Stimulated activated CD8-positive, alpha-beta memory T cell treated with anti-CD3 and anti-CD28 coated beads, Interleukin-12 subunit alpha, Interleukin-12 subunit beta, amount 100 ng/mL, for 4 hours (primary cell): Measurements from ENCODE around the gene TGIF1.
"Not testable (repeated sequence)": the region's sequence is repeated elsewhere in the genome, so short reads cannot be mapped to it uniquely, and the experiment has no call there.

Experiments
- DNase-seq: peaks from one replicate; pipeline ENCODE4 v3.0.0-alpha.2; 2020; ENCODE audit warnings: low read depth

Gene TGIF1

DNA sequence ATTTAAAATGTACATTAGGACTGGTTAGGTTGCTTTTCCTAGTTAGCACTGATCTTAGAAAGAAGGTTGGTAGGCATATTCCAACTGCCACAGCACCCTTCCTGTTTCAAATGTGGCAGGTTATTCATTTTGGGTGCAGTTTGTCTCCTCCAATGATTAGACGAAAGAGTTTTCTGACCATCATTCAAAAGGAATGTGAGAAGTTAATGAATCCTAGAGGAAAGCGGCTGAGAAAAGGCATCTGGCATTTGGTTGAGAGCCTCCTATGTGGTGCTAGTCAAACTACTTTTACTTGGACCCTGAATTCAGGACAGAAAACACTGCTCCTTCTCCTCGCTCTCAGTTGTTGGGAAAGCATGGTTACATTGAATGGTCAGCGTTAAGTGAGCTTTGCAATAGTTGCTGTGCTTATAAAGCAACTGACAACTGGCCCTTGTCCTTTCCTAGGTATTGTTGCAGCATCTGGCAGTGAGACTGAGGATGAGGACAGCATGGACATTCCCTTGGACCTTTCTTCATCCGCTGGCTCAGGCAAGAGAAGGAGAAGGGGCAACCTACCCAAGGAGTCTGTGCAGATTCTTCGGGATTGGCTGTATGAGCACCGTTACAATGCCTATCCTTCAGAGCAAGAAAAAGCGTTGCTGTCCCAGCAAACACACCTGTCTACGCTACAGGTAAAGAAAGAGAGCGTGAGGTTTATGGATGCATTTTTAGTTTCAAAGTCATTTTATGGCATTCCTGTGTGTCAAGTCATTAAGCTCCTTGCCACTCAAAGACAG is 6.1 kb downstream of the TGIF1 start:
- DNase-seq: no peak

DNA sequence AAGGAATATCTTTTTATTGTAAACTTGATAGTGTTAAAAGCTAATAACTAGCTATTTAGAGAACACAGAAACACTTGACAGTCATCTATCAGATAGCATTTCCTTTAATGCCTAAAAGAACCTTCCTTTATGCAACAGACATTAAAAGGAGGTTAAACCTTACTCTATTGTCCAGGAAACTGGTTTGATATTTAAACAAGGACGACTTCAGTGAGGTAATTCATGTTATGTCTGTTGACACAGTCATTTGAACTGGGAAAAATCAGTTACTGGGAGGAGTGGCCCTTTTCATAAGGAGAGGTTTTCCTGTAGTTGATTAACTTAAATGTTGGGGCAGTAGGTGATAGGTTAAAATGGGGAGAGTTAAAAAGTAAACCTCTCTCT is 6.7 kb downstream of the TGIF1 start:
- no peak for DNase-seq

DNA sequence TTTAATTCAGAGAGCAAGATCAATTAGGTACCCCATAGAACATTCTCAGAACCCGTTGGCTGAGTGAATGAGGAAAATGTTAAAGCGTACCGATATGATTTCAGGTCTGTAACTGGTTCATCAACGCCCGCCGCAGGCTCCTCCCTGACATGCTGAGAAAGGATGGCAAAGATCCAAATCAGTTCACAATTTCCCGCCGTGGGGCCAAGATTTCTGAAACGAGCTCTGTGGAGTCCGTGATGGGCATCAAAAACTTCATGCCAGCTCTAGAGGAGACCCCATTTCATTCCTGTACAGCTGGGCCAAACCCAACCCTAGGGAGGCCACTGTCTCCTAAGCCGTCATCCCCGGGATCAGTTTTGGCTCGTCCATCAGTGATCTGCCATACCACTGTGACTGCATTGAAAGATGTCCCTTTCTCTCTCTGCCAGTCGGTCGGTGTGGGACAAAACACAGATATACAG is 7.3 kb downstream of the TGIF1 start:
- no peak for DNase-seq

DNA sequence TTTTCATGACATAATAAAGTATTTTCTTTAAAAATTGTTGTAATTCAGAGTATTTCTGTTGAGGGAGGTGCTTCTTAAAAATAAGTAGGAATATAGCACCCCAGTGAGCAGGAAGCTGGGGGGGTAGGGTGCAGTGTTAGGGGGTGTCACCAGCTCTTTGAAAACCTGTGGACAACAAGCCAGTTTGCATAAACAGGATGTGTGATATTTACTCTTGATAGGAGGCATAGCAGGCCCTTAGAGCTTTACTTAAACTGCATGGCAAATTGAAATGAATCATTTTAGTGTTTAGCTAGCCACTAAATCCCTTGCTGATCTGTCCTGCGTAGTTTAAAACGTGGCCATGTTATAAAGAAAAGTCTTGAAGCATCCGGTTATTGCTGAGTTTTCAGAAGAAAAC is 8.4 kb downstream of the TGIF1 start:
- no peak for DNase-seq

DNA sequence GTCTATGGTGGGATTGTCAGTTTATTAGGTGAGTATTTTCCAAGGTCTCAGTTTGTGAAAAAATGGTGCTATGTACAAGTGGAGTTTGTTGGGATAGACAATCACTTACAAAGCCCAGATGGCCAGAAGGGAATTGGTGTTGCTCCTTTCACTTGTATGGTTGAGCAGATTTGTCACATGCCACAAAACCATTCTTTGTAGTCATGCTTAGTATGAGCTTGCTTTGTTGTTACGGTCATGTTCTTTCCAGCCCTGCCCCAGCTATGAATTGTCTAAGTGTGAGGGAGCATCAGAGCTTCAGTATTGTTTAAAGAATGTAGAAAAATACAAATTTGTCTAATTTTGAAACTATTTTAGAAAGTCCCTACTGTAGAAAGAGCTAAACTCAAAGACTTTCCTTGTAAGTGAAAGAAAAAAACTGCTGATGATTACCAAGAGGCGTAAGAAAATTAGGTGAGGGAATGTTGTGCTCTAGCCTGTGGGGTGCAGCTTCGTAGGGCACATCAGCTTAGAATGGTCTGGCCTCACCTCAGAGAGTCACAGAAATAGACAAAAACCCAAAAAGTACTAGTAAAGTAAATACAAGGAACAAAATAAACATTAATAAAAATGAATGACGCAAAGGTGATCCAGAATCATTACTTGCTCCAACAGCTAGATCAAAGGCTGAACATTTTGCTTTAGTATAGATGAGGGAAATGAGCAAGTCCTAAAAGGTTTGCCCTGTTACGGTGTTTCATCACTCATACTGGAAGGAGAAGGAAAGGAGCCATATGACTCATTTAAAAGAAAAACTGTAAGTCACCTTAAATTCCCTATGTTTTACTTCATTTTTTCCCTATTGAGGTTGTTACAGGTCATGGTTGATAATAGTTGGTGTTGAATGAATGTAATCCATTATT is 9.2 kb downstream of the TGIF1 start:
- no peak for DNase-seq

DNA sequence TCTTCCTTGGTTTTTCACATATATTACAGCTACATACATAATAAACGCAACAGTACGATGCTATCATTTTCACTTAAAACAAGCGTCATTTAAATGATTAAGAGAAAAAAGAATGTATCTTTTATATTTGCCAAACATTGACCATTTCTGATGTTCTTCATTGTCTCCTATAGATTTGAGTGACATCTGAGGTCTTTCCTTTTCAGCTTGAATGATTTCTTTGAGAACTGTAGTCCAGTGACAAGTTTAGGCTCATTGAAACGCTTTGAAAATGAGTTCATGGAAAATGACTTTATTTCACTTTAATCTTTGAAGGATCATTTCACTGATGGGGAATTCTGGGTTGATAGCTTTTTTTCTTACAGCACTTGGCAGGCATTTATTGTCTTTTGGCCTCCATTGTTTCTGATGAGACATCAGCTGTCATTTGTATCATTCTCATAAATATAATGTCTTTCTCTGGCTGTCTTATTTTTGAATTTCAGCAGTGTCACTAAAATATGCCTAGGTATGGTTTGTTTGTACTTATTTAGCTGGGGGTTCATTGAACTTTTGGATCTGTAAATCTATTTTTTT is 10.9 kb downstream of the TGIF1 start:
- DNase-seq: no peak

DNA sequence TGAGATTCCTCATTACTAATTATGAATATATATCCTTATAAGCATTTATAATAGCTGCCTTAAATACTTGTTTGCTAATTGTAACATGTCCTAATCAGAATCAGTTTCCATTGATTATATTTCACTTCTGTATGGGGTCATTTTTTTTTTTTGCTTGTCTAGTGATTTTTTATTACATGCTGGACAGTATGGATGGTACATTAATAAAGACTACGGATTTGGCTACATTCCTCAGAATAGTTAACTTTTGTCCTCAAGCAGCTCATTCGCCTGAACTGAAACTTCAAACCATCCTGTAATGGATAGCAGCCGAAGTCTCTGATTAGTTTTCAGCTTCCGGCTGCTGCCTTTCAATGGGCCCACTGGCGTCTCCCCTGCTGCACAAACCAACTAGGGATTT is 11.7 kb downstream of the TGIF1 start:
- no peak for DNase-seq

DNA sequence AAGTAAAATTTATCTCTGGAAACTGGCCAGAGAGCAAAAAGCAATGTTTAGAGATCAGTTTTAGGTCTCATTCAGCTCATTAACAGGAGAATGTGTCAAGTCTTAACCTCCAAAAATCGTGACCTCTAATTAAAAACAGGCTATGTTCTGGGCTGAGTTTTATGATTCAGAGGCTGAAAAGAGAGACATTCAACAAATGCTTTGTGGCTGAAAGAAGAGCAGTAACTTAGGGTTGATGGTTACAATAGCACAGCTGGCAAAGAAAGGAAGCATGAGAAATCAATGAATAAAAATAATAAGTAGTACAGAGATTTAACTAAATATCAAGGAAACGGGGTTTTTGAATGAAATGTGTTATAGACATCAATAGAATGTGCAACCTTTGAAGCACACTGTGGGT is 13.1 kb downstream of the TGIF1 start:
- no peak for DNase-seq

DNA sequence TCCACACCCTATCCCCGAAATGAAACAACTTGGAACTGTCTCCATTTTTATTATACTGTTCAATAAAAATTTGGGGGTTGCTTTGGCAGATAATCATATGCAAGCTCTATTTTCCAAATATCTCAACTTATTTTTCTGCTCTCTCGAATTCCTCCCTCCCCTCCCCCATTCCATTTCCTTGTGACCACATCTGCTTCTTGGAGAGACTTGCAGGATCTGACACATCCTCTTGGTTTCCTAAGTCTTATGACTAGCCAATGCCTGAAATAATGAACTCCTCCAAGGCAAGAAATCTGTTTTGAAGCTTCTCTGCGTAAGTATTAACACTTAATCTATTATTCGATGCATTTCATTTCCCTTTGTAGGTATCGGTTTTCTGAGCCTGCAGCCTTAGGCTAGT is 16.1 kb downstream of the TGIF1 start:
- no peak for DNase-seq

DNA sequence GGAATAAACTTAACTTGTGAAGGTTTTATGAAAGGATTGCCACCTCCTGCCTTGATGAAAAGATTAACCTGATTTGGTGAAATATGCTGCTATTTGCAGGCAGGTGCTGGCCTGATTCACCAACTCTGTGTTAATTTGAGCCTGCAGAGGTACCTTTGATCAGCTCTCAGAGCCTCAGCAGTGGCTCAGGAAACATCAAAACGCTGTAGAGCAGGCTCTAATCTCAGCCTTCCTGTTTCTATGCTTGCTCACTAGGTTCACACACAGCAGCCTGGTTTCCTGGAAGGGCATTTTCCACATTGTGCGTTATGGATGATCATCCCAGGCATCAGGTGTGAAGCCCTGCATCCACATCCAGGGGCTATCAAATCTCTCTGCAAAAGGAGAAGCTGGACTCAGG is 16.9 kb downstream of the TGIF1 start:
- DNase-seq: no peak

DNA sequence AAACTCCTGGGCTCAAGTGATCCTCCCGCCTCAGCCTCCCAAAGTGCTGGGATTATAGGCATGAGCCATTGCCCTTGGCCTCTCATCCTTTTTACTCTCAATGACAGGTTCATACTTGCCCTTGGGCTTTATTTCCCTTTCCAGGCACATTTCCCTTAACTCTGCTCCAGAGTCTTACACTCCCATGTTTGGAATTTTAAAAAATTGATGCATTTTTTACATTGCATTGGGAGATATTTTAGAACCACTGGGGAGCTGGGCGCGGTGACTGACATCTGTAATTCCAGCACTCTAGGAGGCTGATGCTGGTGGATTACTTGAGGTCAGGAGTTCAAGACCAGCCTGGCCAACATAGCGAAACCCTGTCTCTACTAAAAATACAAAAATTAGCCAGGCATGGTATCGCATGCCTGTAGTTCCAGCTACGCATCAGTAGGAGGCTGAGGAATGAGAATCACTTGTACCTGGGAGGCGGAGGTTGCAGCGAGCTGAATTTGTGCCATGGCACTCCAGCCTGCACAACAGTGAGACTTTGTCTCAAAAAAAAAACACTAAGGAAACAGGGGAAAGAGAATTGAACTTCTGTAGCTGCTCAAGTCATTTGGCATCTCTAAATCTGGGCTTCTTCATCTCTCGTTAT is 18.2 kb downstream of the TGIF1 start:
- no peak for DNase-seq

DNA sequence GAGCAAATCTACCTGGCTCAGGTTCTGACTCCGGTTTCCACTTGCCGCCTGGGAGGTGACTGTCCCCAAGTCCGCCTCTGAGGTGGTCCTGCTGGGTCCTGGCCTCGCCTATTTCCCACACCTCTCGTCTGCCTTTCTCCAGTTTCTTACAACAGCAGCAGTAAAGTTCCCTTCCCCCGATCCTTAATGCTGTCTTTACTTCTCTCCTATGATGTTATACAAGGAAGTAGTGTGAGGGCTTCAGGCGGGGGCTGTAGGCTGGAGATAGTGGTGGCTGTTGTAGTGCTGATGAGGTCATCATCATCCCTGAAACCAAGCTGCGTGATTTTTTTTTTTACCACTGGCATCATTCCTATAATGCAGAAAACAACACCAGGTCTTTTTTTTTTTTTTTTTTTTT is 18.9 kb downstream of the TGIF1 start:
- no peak for DNase-seq

DNA sequence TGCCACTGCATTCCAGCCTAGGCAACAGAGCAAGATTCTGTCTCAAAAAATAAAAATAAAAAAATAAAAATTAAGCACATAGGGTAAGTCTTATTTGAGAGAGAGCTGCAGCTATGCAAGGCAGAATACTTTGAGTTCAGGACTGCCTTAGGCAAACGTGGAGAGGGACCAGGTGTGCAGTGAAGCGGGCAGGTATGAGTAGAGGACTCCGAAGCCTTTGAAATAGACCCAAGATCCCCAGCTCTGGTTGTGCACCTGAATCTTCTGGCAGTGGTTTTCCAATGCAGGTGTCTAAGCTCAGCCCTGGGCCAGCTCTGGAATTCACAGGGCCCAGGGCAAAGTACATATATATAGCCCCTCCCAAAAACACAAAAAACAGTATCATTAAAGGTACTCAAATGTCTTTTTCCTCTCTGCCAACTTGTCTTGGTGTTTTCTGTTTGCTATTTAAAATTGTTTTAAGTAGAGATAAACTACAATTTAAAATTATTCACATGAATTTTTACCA is 21.2 kb downstream of the TGIF1 start:
- DNase-seq: no peak

DNA sequence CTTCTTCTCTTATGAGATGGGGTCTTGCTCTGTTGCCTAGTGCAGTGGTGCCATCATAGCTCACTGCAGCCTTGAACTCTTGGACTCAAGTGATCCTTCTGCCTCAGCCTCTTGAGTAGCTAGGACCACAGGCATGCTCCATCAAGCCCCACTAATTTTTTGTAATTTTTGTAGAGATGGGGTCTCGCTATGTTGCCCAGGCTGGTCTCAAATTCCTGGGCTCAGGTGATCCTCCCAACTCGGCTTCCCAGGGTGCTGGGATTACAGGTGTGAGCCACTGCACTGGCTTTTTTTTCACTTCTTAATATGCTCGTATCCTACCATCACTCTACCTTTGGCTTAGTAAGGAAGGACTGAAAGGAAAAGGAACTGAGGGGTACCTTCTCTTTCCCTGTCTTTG is 22.1 kb downstream of the TGIF1 start:
- DNase-seq: not testable (repeated sequence)

DNA sequence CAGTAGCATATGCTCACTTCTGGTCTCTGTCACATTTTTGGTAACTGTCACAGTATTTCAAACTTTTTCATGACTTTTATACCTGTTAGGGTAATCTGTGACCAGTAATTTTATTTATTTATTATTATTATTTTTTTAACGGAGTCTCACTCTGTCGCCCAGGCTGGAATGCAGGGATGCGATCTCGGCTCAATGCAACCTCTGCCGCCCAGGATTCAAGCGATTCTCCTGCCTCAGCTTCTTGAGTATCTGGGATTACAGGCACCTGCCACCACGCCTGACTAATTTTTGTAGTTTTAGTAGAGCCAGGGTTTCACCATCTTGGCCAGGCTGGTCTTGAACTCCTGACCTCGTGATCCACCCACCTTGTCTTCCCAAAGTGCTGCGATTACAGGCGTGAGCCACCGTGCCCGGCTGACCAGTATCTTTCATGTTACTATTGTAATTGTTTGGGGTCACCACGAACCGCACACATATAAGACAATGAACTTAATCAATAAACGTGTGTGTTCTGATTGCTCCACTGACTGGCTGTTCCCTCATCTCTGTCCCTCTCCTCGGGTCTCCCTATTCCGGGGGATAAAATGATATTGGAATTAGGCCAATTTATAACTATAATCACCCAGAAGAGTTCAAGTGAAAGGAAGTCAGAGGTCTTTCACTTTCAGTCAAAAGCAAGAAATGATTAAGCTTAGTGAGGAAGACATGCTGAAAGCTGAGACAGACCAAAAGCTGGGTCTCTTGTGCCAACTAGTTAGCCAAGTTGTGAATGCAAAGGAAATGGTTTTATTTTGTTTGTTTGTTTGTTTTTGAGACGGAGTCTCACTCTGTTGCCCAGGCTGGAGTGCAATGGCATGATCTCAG is 22.9 kb downstream of the TGIF1 start:
- no peak for DNase-seq

DNA sequence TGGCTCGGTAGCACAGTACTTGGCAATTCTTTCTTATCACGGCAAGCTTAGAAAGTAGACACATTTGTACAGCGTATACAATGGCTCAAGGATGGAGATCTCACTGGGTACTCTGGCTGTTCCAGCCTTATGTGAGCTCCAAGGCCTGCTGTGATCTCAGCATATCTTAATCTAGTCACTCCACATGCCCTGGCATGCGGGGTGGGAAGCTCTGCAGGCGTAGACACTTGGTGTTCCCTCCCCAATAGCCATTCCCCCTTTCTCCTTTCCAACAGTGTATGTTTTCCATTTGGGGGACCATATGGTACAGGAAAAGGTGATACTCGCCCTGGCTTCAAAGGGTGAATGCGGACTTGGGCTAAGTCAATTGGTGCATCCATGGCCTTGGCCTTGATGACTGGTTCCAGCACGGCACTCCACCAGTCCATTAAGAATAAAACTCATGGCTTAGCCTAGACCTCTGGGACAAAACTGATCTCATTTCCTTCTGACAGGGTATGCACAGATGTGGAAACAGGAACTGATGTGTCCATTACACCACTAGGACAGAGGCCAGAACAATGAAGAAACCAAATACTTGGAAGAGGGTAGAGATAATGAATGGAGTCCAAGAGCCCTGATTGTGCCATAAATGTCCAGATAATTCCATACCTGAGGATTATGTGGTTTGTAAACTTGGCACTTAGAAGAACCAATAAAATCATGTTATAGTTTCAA is 28.4 kb downstream of the TGIF1 start:
- DNase-seq: no peak

DNA sequence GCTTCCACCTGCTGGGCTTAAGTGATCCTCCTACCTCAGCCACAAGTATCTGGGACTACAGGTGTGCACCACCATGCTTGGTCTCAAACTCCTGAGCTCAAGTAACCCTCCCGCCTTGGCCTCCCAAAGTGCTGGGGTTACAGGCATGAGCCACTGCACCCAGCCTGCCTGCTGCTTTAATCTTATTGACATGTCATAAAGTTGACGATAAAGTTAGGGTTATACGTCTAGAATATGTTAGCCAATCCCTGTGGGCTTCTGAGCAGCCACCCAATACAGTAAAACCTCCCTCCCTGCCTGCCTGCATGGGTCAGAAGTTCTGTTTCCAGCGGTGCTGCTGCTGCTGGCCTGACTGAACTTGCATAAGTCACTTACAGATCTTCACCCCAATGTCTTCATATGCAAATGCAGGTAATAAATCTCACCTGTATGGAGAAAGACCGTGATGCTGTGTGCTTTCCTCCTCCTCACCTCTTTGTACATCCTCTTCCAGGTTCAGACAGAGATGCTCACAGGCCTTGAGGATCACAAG is 30.1 kb downstream of the TGIF1 start:
- no peak for DNase-seq

DNA sequence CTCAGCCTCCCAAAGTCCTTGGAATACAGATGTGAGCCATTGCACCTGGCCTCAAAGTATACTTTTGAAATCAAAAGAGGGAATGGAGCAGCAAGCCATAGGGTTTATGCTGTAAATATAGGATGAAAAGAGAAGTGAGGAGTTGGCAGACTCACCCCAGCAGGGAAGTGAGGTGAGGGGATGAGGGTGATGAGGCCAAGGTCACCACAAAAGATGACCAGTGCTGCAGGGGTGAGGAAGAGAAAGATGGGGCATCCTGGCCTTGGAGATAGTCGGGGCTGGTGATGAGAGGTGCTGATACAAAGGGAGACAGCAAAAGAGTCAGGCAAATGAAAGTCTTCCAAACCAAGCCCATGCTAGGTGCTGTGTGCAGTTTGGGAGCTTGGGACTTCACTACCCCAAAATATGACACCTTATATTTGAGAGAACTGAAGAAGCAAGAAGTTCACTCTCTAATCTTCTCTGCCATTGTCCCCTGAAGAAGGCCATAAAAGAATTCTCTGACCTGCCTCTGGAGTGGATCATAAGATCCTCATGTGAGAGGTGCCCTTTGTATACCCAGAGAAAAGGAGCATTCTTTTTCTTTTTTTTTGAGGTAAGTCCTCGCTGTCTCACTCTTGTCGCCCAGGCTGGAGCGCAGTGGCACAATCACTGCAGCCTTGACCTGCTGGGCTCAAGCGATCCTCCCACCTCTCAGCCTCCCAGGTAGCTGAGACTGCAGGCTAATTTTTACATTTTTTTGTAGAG is 31.0 kb downstream of the TGIF1 start:
- DNase-seq: no peak

DNA sequence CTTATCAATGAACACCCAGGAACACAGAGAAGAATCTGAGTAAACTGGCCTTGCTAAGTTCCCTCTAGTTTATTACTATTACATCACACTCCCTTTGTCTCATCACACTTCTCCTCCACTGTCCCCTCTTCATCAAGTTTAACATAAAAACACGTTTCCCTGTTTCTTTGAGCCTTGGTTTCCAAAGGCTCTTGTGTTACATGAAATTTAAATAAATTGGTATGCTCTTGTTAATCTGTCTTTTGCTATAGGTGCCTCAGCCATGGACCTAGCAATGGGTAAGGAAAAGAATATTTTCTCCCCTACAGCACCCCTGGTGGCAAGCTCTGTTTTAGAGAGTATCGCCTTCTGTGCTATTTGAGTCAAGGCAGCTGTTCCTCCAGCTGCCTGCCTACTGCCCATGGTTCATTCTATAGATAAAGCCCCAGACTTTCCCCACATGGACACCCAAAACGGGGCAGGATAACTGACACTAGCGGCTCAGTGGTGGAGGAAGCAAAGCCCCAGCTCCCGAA is 31.8 kb downstream of the TGIF1 start:
- DNase-seq: no peak
